ENCODE data around the gene FKBP15.

- TF ChIP-seq CTCF (CRISPR knock-in tag; IDR thresholded peaks at IDR 0.05) (no peak), MAFK (conservative IDR thresholded peaks at IDR 0.05 in 1 of 2, IDR thresholded peaks at IDR 0.05 in 1 of 2; ENCODE audit: low read length in 2 of 2) (no peak), PTBP1 (IDR thresholded peaks at IDR 0.05; ENCODE audit: low read depth, low read length, poor library complexity, severe bottlenecking) (no peak)
Measured at GRCh38 chr9:113269871-113270270, 48.8 kb upstream of the FKBP15 start.

Measured in HepG2 (cell line).